Prostate gland (tissue), 2 donors: ENCODE measurements around the gene C10orf90. TPM values are rescaled to one million over a fixed set of nuclear protein-coding genes. Genes with fewer than 3 reads are reported as not detected.

Experiments
- DNase-seq: peaks from one replicate; pipeline ENCODE4 v3.0.0-alpha.2; 2019; ENCODE audit warnings: low spot score
- H3K27ac ChIP-seq, 2 donors: fragments of 200-600 bp; sonication (generic); 2 replicates each; pipeline ENCODE4 v1.5.1; 2017 to 2019
- H3K27me3 ChIP-seq: fragments of 200-600 bp; sonication (generic); replicated peaks from 2 replicates; pipeline ENCODE4 v1.5.1; 2019; ENCODE audit not compliant: insufficient read depth
- H3K36me3 ChIP-seq, 2 donors: fragments of 200-600 bp; sonication (generic); 1 replicate in 1 of 2; 2 replicates in 1 of 2; pipeline versions ENCODE4 v1.5.1 to v1.8.1; 2017 to 2019
- H3K4me1 ChIP-seq: fragments of 200-600 bp; sonication (generic); replicated peaks from 2 replicates; pipeline ENCODE4 v1.5.1; 2019
- H3K4me3 ChIP-seq, 2 donors: fragments of 200-600 bp; sonication (generic); 2 replicates each; pipeline ENCODE4 v1.5.1; 2017 to 2019
- H3K9me3 ChIP-seq: fragments of 200-600 bp; sonication (generic); 2 replicates; pipeline ENCODE4 v1.5.1; 2017
- CTCF ChIP-seq, 4 experiments: fragments of 200-600 bp in 2 of 4; fragments of 450-650 bp in 2 of 4; sonication (generic) in 2 of 4; IDR thresholded peaks; 1 replicate in 3 of 4; 2 replicates in 1 of 4; pipeline ENCODE4 v1.5.1; 2016 to 2019; ENCODE audit warnings: antibody characterized with exemption in 4 of 4, mild to moderate bottlenecking in 2 of 4, moderate library complexity in 2 of 4
- POLR2A ChIP-seq: fragments of 450-650 bp; IDR thresholded peaks from one replicate; pipeline ENCODE4 v1.6.1; 2016; ENCODE audit warnings: antibody characterized with exemption, mild to moderate bottlenecking
- POLR2AphosphoS5 ChIP-seq: sonication (generic); formaldehyde crosslinking; IDR thresholded peaks from one replicate; pipeline ENCODE4 v1.6.1; 2017; ENCODE audit warnings: antibody characterized with exemption
- WGBS: methylation state at CpG from one replicate; pipeline ENCODE4 v1.1.5; 2018; 5-methylcytosine and 5-hydroxymethylcytosine counted together
- intact Hi-C: fragments of 100-400 bp; cut with DNase I; formaldehyde crosslinking; loops from one replicate; pipeline ENCODE4 v1.14.2; 2022
- total RNA-seq, 2 donors: library from RNA; depleted of rRNA; stranded (reverse); fragments of >200 nt; gene quantifications; one replicate each; pipeline ENCODE4 v1.1.0, GENCODE V29; 2016

Gene C10orf90
- total RNA-seq, 2 donors from 2014 or later = 0.45 TPM; not detected in 1

- H3K4me1 ChIP-seq = peaks cover 4% of the 10 kb centered on the region
- DNase-seq = no peak
- no peaks in the 10 kb centered on the region for H3K27me3 ChIP-seq
- no peak overlapping the region for H3K4me3 ChIP-seq
- H3K9me3 ChIP-seq = no peaks in the 10 kb centered on the region
- intact Hi-C loops = no loop called here
- 77% methylated on average over 3 of the region's 3 CpGs for WGBS
- H3K36me3 ChIP-seq = no peaks in the 10 kb centered on the region
- TF ChIP-seq POLR2A (no peak), CTCF (IDR thresholded peaks at IDR 0.05) (no peak), POLR2AphosphoS5 (no peak)
- H3K27ac ChIP-seq = no peak overlapping the region
Measured at GRCh38 chr10:126565871-126566270, 104.6 kb downstream of the C10orf90 start.

GRCh38 chr10:126565441-126565840, 105.1 kb downstream of the C10orf90 start:
- intact Hi-C loops = no loop called here
- no peak for TF ChIP-seq CTCF (IDR thresholded peaks at IDR 0.05)

GRCh38 chr10:126564326-126564888, 106.1 kb downstream of the C10orf90 start:
- TF ChIP-seq CTCF (IDR thresholded peaks at IDR 0.05) (no peak), POLR2A (no peak), POLR2AphosphoS5 (no peak)
- no peak overlapping the region for H3K27ac ChIP-seq
- H3K36me3 ChIP-seq = no peaks in the 10 kb centered on the region
- no peak for DNase-seq
- H3K27me3 ChIP-seq = no peaks in the 10 kb centered on the region
- H3K4me1 ChIP-seq = peaks cover 8% of the 10 kb centered on the region
- no peak overlapping the region for H3K4me3 ChIP-seq
- no peaks in the 10 kb centered on the region for H3K9me3 ChIP-seq
- 72% methylated on average over 4 of the region's 4 CpGs for WGBS
- intact Hi-C loops = no loop called here

More at GRCh38 chr10:126565441-126565840, 105.1 kb downstream of the C10orf90 start:
- DNase-seq = no peak
- no peak overlapping the region for H3K27ac ChIP-seq
- no peak overlapping the region for H3K4me3 ChIP-seq
- no peaks in the 10 kb centered on the region for H3K36me3 ChIP-seq
- H3K4me1 ChIP-seq = peaks cover 4% of the 10 kb centered on the region
- H3K9me3 ChIP-seq = no peaks in the 10 kb centered on the region
- no peaks in the 10 kb centered on the region for H3K27me3 ChIP-seq
- WGBS = 42% methylated on average over 7 of the region's 7 CpGs

- DNase-seq = no peak
- no peak for TF ChIP-seq POLR2A
- no peak for TF ChIP-seq POLR2AphosphoS5
- no peak for TF ChIP-seq CTCF (IDR thresholded peaks at IDR 0.05)
- Histone ChIP-seq H3K36me3 (no peaks in the 10 kb centered on the region), H3K27ac (no peak overlapping the region), H3K4me1 (peaks cover 11% of the 10 kb centered on the region), H3K27me3 (no peaks in the 10 kb centered on the region), H3K4me3 (no peak overlapping the region), H3K9me3 (no peaks in the 10 kb centered on the region)
- WGBS = 94% methylated on average over 3 of the region's 3 CpGs
- intact Hi-C loops = no loop called here
Measured at GRCh38 chr10:126563361-126563760, 107.1 kb downstream of the C10orf90 start.

GRCh38 chr10:126561921-126562680, 108.4 kb downstream of the C10orf90 start:
- 73% methylated on average over 13 of the region's 13 CpGs for WGBS
- Histone ChIP-seq H3K27ac (no peak overlapping the region), H3K9me3 (no peaks in the 10 kb centered on the region), H3K27me3 (no peaks in the 10 kb centered on the region), H3K36me3 (no peaks in the 10 kb centered on the region), H3K4me3 (no peak overlapping the region), H3K4me1 (peaks cover 13% of the 10 kb centered on the region)
- TF ChIP-seq POLR2A = no peak
- no peak for TF ChIP-seq CTCF (IDR thresholded peaks at IDR 0.05)
- no peak for TF ChIP-seq POLR2AphosphoS5
- no peak for DNase-seq
- intact Hi-C loops = no loop called here
